Caco-2 (cell line): ENCODE data around the gene WNT16. TPM values are rescaled to one million over a fixed set of nuclear protein-coding genes. Genes with fewer than 3 reads are reported as not detected.

Source experiments
- BruUV-seq: library from RNA; stranded (reverse); fragments of 400-500 nt; replicated peaks from 2 replicates; lab custom pipeline; 2021; lab: Mats Ljungman, UMichigan
- CTCF ChIA-PET: fragments of 300-600 bp; sonication (Branson Sonifier 250); formaldehyde crosslinking; loops from one replicate; lab custom pipeline; 2022; ENCODE audit warnings: antibody characterized with exemption; lab: Charles Lee
- POLR2A ChIA-PET: fragments of 300-600 bp; sonication (Branson Sonifier 250); formaldehyde crosslinking; loops from one replicate; lab custom pipeline; 2022; ENCODE audit warnings: antibody characterized with exemption; lab: Charles Lee
- DNase-seq, 2 experiments: peaks; one replicate each; pipeline versions ENCODE4 v3.0.0 to v3.0.0-alpha.2; 2020 to 2022
- H3K27me3 ChIP-seq: replicated peaks from 2 replicates; pipeline ENCODE4 v1.6.0; 2011; ENCODE audit warnings: low read length; ENCODE audit not compliant: control insufficient read depth, insufficient read depth
- H3K36me3 ChIP-seq: 2 replicates; pipeline ENCODE4 v1.5.1; 2011; ENCODE audit warnings: low read length; ENCODE audit not compliant: control insufficient read depth, insufficient read depth
- H3K4me1 ChIP-seq: fragments of 250-450 bp; sonication (Bioruptor Pico); 2 replicates; pipeline ENCODE4 v1.5.1; 2020; ENCODE audit warnings: mild to moderate bottlenecking
- H3K4me3 ChIP-seq: 2 replicates; pipeline ENCODE4 v1.5.1; 2011; ENCODE audit warnings: low read depth, mild to moderate bottlenecking, control low read depth, low read length
- H3K9me3 ChIP-seq: fragments of 250-450 bp; sonication (Bioruptor Pico); 2 replicates; pipeline ENCODE4 v1.5.1; 2020; ENCODE audit warnings: mild to moderate bottlenecking, moderate library complexity
- H3K27ac Mint-ChIP-seq: one replicate; pipeline ENCODE4 v1.8.0; 2022; ENCODE audit warnings: mixed read lengths; ENCODE audit not compliant: unreplicated experiment
- H3K27me3 Mint-ChIP-seq: one replicate; pipeline ENCODE4 v1.8.0; 2022; ENCODE audit warnings: mixed read lengths; ENCODE audit not compliant: insufficient read depth, unreplicated experiment
- H3K36me3 Mint-ChIP-seq: one replicate; pipeline ENCODE4 v1.8.0; 2022; ENCODE audit warnings: mild to moderate bottlenecking, mixed read lengths; ENCODE audit not compliant: insufficient read depth, unreplicated experiment
- H3K4me1 Mint-ChIP-seq: one replicate; pipeline ENCODE4 v1.8.0; 2022; ENCODE audit warnings: low read depth, mixed read lengths; ENCODE audit not compliant: unreplicated experiment
- H3K4me3 Mint-ChIP-seq: one replicate; pipeline ENCODE4 v1.8.0; 2022; ENCODE audit warnings: mild to moderate bottlenecking, moderate library complexity, mixed read lengths; ENCODE audit not compliant: unreplicated experiment
- H3K9me3 Mint-ChIP-seq: one replicate; pipeline ENCODE4 v1.8.0; 2022; ENCODE audit warnings: mixed read lengths; ENCODE audit not compliant: unreplicated experiment
- CTCF ChIP-seq, 2 experiments: fragments of 200-600 bp in 1 of 2; IDR thresholded peaks; 1 replicate in 1 of 2; 2 replicates in 1 of 2; pipeline versions ENCODE4 v1.5.1 to v1.8.0; 2011 to 2022; ENCODE audit warnings: antibody characterized with exemption in 1 of 2, control low read depth in 1 of 2, inconsistent platforms in 1 of 2, low read depth in 1 of 2, low read length in 1 of 2, mild to moderate bottlenecking in 1 of 2, moderate library complexity in 1 of 2; ENCODE audit not compliant: insufficient read depth in 1 of 2, severe bottlenecking in 1 of 2, unreplicated experiment in 1 of 2
- intact Hi-C: fragments of 100-400 bp; cut with micrococcal nuclease; formaldehyde crosslinking; loops from one replicate; pipeline ENCODE4 v1.10.0; 2022; ENCODE audit not compliant: unreplicated experiment
- total RNA-seq: library from RNA; stranded (reverse); gene quantifications from 2 replicates; pipeline ENCODE4 v1.2.3, GENCODE V29; 2022

Gene WNT16
- total RNA-seq, 1 experiment from 2014 or later: not detected

- Mint-ChIP-seq H3K27me3 (no peaks in the 10 kb centered on the region), H3K9me3 (no peaks in the 10 kb centered on the region), H3K4me3 (no peak overlapping the region), H3K27ac (no peak overlapping the region), H3K36me3 (peaks cover 7% of the 10 kb centered on the region), H3K4me1 (no peaks in the 10 kb centered on the region)
- no TSS peak for BruUV-seq
- ChIA-PET CTCF (no interaction called here), POLR2A (no interaction called here)
- Histone ChIP-seq H3K36me3 (no peaks in the 10 kb centered on the region), H3K9me3 (no peaks in the 10 kb centered on the region), H3K27me3 (no peaks in the 10 kb centered on the region), H3K4me1 (no peaks in the 10 kb centered on the region), H3K4me3 (no peak overlapping the region)
- intact Hi-C loops: no loop called here
- no peak for DNase-seq
- TF ChIP-seq CTCF (IDR thresholded peaks at IDR 0.05; ENCODE audit: insufficient read depth in 1 of 2, low read depth in 1 of 2, low read length in 1 of 2, severe bottlenecking in 1 of 2, unreplicated experiment in 1 of 2): no peak
Observed at GRCh38 chr7:121344497-121344896, 15.7 kb downstream of the WNT16 start.

- no peak for DNase-seq
- H3K4me3 ChIP-seq: no peak overlapping the region
- Mint-ChIP-seq H3K27ac (no peak overlapping the region), H3K36me3 (peaks cover 29% of the 10 kb centered on the region), H3K9me3 (no peaks in the 10 kb centered on the region), H3K27me3 (no peaks in the 10 kb centered on the region), H3K4me3 (no peak overlapping the region), H3K4me1 (peaks cover 6% of the 10 kb centered on the region)
- no peaks in the 10 kb centered on the region for H3K4me1 ChIP-seq
- intact Hi-C loops: no loop called here
- no peaks in the 10 kb centered on the region for H3K9me3 ChIP-seq
- ChIA-PET CTCF (no interaction called here), POLR2A (no interaction called here)
- TF ChIP-seq CTCF (IDR thresholded peaks at IDR 0.05; ENCODE audit: insufficient read depth in 1 of 2, low read depth in 1 of 2, low read length in 1 of 2, severe bottlenecking in 1 of 2, unreplicated experiment in 1 of 2): no peak
- H3K36me3 ChIP-seq: no peaks in the 10 kb centered on the region
- H3K27me3 ChIP-seq: no peaks in the 10 kb centered on the region
- no TSS peak for BruUV-seq
Observed at GRCh38 chr7:121351682-121352081, 22.9 kb downstream of the WNT16 start.

- H3K4me1 Mint-ChIP-seq: peaks cover 6% of the 10 kb centered on the region
Observed at GRCh38 chr7:121352323-121352722, 23.5 kb downstream of the WNT16 start.

More at GRCh38 chr7:121352323-121352722, 23.5 kb downstream of the WNT16 start:
- Mint-ChIP-seq H3K36me3 (peaks cover 32% of the 10 kb centered on the region), H3K27me3 (no peaks in the 10 kb centered on the region), H3K27ac (no peak overlapping the region), H3K4me3 (no peak overlapping the region), H3K9me3 (no peaks in the 10 kb centered on the region)
- no peak overlapping the region for H3K4me3 ChIP-seq
- H3K27me3 ChIP-seq: no peaks in the 10 kb centered on the region
- intact Hi-C loops: no loop called here
- DNase-seq: no peak
- no peaks in the 10 kb centered on the region for H3K36me3 ChIP-seq
- CTCF ChIA-PET: no interaction called here
- H3K4me1 ChIP-seq: no peaks in the 10 kb centered on the region
- BruUV-seq: no TSS peak
- POLR2A ChIA-PET: no interaction called here
- H3K9me3 ChIP-seq: no peaks in the 10 kb centered on the region
- TF ChIP-seq CTCF (IDR thresholded peaks at IDR 0.05; ENCODE audit: insufficient read depth in 1 of 2, low read depth in 1 of 2, low read length in 1 of 2, severe bottlenecking in 1 of 2, unreplicated experiment in 1 of 2): no peak
